ENCODE measurements around the gene RIPK1.

RIPK1 gene

GRCh38 chr6:3063733-3064700 is 4.3 kb upstream of the RIPK1 start:
- peaks cover 14% of the 10 kb centered on the region for H3K36me3 Mint-ChIP-seq (ENCODE audit: low read depth)

DNA sequence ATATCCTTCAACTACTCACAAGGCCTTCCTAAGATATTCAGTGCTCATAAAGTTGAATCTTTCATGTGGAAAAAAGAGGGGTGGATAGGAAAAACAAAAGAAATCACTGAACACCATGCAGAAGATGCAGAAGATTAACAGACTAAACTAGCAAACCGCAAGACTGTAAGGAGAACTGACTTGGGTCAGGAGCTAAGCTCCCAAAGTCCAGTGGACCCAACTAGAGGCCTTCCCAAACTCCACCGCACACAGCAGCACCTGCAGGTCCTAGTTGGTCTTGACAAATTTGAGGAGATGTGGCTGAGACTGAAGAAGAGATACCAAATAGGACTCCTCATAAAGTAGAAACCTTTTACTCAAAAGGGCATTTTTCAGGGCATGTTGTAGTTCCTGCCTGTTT is 3.3 kb downstream of the RIPK1 start:
- no peak for DNase-seq
- TF ChIP-seq CTCF (IDR thresholded peaks at IDR 0.05), result no peak
- H3K4me1 Mint-ChIP-seq, result peaks cover 39% of the 10 kb centered on the region
- H3K27me3 Mint-ChIP-seq (ENCODE audit: low read depth, poor library complexity), result peaks cover 8% of the 10 kb centered on the region
- peak overlapping the region; percentile 73 for H3K27ac Mint-ChIP-seq
- H3K9me3 Mint-ChIP-seq, result peaks cover 16% of the 10 kb centered on the region
- H3K36me3 Mint-ChIP-seq (ENCODE audit: low read depth), result peaks cover 18% of the 10 kb centered on the region
- no peak overlapping the region for H3K4me3 Mint-ChIP-seq

More at GRCh38 chr6:3063733-3064700, 4.3 kb upstream of the RIPK1 start:
- peaks cover 37% of the 10 kb centered on the region for H3K9me3 Mint-ChIP-seq
- peak overlapping the region; percentile 91 for H3K4me3 Mint-ChIP-seq
- H3K27ac Mint-ChIP-seq, result no peak overlapping the region
- TF ChIP-seq CTCF (IDR thresholded peaks at IDR 0.05), result no peak
- H3K4me1 Mint-ChIP-seq, result peaks cover 14% of the 10 kb centered on the region
- H3K27me3 Mint-ChIP-seq (ENCODE audit: low read depth, poor library complexity), result peaks cover 22% of the 10 kb centered on the region
- DNase-seq, result peak; percentile 80

GRCh38 chr6:3072798-3073197 is 4.5 kb downstream of the RIPK1 start:
- Mint-ChIP-seq H3K27ac (no peak overlapping the region), H3K27me3 (ENCODE audit: low read depth, poor library complexity) (peaks cover 4% of the 10 kb centered on the region), H3K4me1 (peaks cover 39% of the 10 kb centered on the region), H3K9me3 (peaks cover 5% of the 10 kb centered on the region), H3K4me3 (no peak overlapping the region), H3K36me3 (ENCODE audit: low read depth) (peaks cover 19% of the 10 kb centered on the region)
- no peak for DNase-seq
- TF ChIP-seq CTCF (IDR thresholded peaks at IDR 0.05), result no peak

DNA sequence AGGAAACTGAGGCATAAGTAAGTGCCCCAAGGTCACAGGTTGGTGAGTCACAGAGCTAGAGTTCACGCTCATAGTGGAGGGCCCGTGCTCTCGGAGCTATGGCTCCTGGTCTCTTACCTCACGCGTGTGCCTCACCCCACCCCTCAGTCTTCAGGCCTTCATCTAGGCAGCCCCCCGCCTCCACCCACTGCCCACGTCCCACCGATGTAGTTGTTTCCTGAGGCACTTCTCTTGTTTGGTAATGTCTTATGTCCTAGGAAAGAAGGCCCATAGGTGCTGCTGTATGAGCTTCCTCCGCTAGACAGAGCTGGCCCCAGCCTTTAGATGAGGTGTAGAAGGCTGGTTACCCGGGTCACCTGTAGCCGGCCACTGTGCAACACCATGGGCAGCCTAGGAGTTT is 5.1 kb downstream of the RIPK1 start:
- peaks cover 25% of the 10 kb centered on the region for H3K36me3 Mint-ChIP-seq (ENCODE audit: low read depth)
- H3K4me1 Mint-ChIP-seq, result peaks cover 36% of the 10 kb centered on the region
- no peaks in the 10 kb centered on the region for H3K9me3 Mint-ChIP-seq

DNA sequence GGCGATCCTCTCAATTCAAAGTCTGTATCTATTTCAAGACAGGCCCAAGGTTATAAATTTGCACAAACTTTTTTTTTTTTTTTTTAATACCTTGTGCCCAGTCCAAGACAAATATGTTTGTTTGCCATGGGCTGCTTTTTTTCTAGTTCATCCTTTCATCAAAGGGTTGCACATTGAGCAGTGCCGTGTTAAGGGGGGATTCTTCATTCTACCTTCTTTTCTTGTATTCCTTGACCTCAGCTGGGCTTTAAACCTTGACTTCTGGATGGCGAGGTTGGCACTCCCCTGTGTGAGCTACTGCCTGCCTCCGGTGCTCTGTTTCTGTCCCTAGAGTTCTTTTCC is 7.4 kb downstream of the RIPK1 start:
- no peak for DNase-seq
- Mint-ChIP-seq H3K27me3 (ENCODE audit: low read depth, poor library complexity) (peaks cover 4% of the 10 kb centered on the region), H3K27ac (no peak overlapping the region), H3K4me3 (no peak overlapping the region), H3K4me1 (peaks cover 23% of the 10 kb centered on the region), H3K36me3 (ENCODE audit: low read depth) (peaks cover 45% of the 10 kb centered on the region), H3K9me3 (no peaks in the 10 kb centered on the region)
- TF ChIP-seq CTCF (IDR thresholded peaks at IDR 0.05), result no peak

More for the DNA sequence above, 5.1 kb downstream of the RIPK1 start:
- H3K27ac Mint-ChIP-seq, result no peak overlapping the region
- no peak for TF ChIP-seq CTCF (IDR thresholded peaks at IDR 0.05)
- peaks cover 4% of the 10 kb centered on the region for H3K27me3 Mint-ChIP-seq (ENCODE audit: low read depth, poor library complexity)
- no peak for DNase-seq
- no peak overlapping the region for H3K4me3 Mint-ChIP-seq

GRCh38 chr6:3076320-3076719 is 8.0 kb downstream of the RIPK1 start:
- Mint-ChIP-seq H3K4me3 (no peak overlapping the region), H3K4me1 (peaks cover 21% of the 10 kb centered on the region), H3K27me3 (ENCODE audit: low read depth, poor library complexity) (peaks cover 4% of the 10 kb centered on the region), H3K9me3 (no peaks in the 10 kb centered on the region), H3K36me3 (ENCODE audit: low read depth) (peaks cover 50% of the 10 kb centered on the region), H3K27ac (no peak overlapping the region)
- TF ChIP-seq CTCF (IDR thresholded peaks at IDR 0.05), result no peak
- DNase-seq, result no peak

Data from nephron progenitor cell (in vitro differentiated cells).